Measurements from ENCODE around the gene CNBD2.
A peak's percentile ranks its signal among the peaks of the same experiment; 100 is the strongest.

CNBD2 gene

DNA sequence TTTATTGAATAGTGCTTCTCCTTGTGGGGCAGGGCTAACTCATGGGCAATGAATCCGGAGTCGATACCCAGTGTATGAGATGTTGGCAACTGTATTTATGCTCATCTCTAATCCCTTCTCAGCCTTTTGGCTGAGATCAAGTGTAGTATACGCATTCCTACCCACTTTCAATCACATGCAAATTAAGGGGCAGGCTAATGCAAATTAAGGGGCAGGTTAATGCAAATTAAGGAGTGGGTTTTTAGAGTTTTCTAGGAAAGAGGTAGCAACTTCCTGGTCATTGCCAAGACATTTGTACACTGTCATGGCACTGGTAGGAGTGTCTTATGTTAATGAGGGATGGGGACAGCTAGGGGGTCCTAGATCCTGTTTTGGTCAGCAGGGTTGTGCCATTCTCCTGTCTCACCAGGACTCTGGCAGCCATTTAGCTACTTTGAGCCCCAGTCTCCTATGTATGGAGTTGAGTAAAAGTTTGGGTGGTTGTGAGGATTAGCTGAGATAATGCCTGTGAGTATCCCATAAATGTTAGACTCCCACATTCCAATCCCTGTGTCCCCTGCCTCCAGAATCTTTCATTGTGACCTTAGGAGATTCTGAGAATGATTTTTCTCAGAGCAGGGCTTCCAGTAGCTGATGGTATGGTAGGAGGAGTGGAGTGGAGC lies at the start of gene CNBD2:
Gene CNBD2, plus strand, starts transcription at position 612 of the 662 bp plus-strand sequence. CDS start 173 bp downstream, outside the sequence.
- TF ChIP-seq Cebpa-rat (IDR thresholded peaks at IDR 0.05): no peak
- no peak within 1 kb of the TSS for H3K27ac ChIP-seq
- H3K4me1 ChIP-seq: no peaks in the 10 kb centered on the region
- H3K9me3 ChIP-seq (replicated peaks in 1 of 11): peaks cover 0 to 7% (median 0%) of the 10 kb centered on the region in 11 experiments; a peak in 4 of 22 replicates
- H3K27me3 ChIP-seq: no peaks in the 10 kb centered on the region
- no peak within 1 kb of the TSS for H3K4me2 ChIP-seq
- no peak within 1 kb of the TSS for H3K9ac ChIP-seq
- no peak within 1 kb of the TSS for H3K4me3 ChIP-seq
- H3K36me3 ChIP-seq: no peaks in the 10 kb centered on the region
- H4K20me1 ChIP-seq: no peaks in the 10 kb centered on the region

DNA sequence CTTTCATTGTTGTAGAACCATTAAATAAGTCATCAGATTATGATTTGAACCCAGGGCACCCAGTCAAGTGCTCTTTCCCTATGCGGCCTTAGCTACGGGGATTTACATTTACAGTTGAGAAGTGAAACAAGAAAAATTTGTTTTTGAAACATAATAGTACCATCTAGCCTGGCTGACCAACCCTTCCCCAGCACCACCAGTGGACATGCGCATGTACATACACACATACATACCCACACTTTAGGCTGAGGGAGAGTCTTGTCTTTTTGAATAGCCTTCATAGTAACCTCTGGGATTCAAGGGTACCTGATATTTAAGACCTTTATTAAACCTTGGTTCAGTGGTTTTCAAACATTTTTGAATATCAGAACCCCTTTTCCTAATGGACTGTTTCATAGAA lies 47.9 kb upstream of the CNBD2 start:
- Histone ChIP-seq H3K4me3 (no peak overlapping the region), H3K9me3 (replicated peaks in 1 of 11) (no peaks in the 10 kb centered on the region), H3K27me3 (no peaks in the 10 kb centered on the region), H3K4me1 (peaks cover 0 to 3% (median 0%) of the 10 kb centered on the region in 10 experiments; a peak in 1 of 20 replicates), H3K27ac (no peak overlapping the region), H3K9ac (no peak overlapping the region), H3K36me3 (peaks cover 73 to 95% (median 86%) of the 10 kb centered on the region in 11 experiments), H4K20me1 (peaks cover 0 to 11% (median 0%) of the 10 kb centered on the region in 11 experiments; a peak in 3 of 22 replicates), H3K4me2 (no peak overlapping the region)
- no peak for TF ChIP-seq Cebpa-rat (IDR thresholded peaks at IDR 0.05)

DNA sequence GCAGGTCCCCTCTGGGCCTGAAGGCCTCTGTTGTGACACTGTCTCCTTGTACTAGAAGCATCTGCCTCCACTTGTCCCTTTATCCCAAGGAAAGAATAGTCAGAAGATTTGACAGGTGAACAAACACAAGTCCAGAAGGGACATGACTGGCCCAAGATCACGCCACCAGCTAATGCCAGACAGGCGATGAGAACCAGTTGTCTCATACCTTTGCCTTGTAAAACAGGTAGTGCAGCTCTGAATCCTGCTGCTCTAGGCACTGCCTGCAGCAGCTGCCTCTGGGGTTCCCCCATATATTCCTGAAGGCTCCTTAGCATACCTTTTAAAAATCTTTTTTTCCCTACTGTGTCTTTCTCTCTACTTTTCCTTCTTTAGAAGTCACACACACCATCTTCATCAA lies 39.1 kb upstream of the CNBD2 start:
- H3K27me3 ChIP-seq: no peaks in the 10 kb centered on the region
- H3K4me1 ChIP-seq: no peaks in the 10 kb centered on the region
- peaks cover 0 to 6% (median 0%) of the 10 kb centered on the region in 11 experiments; a peak in 2 of 22 replicates for H4K20me1 ChIP-seq
- no peak overlapping the region for H3K4me2 ChIP-seq
- no peaks in the 10 kb centered on the region for H3K9me3 ChIP-seq (replicated peaks in 1 of 11)
- no peak overlapping the region for H3K4me3 ChIP-seq
- H3K36me3 ChIP-seq: peaks cover 72 to 95% (median 87%) of the 10 kb centered on the region in 11 experiments
- no peak overlapping the region for H3K27ac ChIP-seq
- TF ChIP-seq Cebpa-rat (IDR thresholded peaks at IDR 0.05): no peak
- no peak overlapping the region for H3K9ac ChIP-seq

DNA sequence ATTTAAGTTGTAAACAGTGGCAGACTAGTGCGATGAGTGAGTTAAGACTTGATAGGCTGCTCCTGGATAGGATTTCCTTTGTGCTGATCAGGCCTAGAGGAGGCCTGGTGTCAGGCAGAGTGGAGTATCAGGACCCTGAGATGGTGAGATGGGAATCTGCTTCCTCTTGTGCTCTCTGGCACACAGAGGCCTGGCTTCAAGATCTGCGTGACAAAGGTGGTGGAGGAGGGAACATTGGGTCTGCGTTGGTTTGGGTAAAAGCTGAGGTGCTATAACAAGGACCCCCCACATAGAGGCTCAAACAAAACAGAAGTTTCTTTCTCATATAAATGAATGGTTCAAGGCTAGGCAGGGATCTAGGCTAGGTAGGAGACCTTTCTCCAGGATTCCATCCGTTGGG lies 34.3 kb upstream of the CNBD2 start:
- no peak overlapping the region for H3K27ac ChIP-seq
- no peak for TF ChIP-seq Cebpa-rat (IDR thresholded peaks at IDR 0.05)
- no peak overlapping the region for H3K9ac ChIP-seq
- no peaks in the 10 kb centered on the region for H3K9me3 ChIP-seq (replicated peaks in 1 of 11)
- no peaks in the 10 kb centered on the region for H3K4me1 ChIP-seq
- H4K20me1 ChIP-seq: peaks cover 0 to 17% (median 0%) of the 10 kb centered on the region in 11 experiments; a peak in 5 of 22 replicates
- H3K27me3 ChIP-seq: no peaks in the 10 kb centered on the region
- H3K4me2 ChIP-seq: no peak overlapping the region
- H3K36me3 ChIP-seq: peaks cover 89 to 100% (median 96%) of the 10 kb centered on the region in 11 experiments
- no peak overlapping the region for H3K4me3 ChIP-seq

DNA sequence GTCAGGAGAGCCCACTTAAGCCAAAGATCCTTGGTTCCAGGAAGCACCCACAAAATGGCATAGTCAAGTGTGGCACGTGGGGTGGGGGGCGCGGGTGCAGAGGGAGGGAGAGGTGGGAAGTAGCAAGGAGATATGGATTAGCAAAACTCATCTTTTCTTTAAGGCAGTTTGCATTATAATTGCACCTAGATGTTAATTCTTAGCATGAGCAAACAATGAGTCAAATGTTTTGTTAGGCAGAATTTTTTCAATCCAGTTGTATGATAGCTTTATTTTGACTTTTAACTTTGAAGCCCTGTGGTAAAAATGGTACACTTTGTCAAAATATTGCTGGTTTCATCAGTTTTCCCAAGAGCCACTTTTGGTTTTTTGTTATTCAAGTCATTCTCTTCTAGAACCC lies 29.1 kb upstream of the CNBD2 start:
- TF ChIP-seq Cebpa-rat (IDR thresholded peaks at IDR 0.05): no peak
- peaks cover 81 to 100% (median 97%) of the 10 kb centered on the region in 11 experiments for H3K36me3 ChIP-seq
- H3K4me2 ChIP-seq: no peak overlapping the region

DNA sequence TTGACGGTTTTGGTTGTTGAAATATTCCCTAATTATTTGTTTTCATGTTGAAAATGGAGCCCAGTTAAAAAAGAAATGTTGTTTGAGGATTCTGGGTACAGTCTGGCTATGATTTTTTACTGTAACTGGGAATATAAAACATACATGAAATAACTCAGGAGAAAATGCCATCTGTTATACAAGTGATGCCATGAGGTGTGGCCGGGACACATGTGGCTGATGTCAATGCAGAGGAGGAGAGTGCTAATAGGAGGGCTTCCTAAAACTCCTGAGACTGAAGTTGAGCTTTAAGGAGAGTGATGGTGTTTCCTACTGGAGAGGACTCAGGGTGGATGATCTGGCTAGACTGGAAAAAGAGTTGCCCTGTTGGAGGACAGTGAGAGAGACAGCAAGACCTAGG lies 26.8 kb upstream of the CNBD2 start:
- Histone ChIP-seq H3K9me3 (replicated peaks in 1 of 11) (no peaks in the 10 kb centered on the region), H3K4me1 (peaks cover 0 to 11% (median 0%) of the 10 kb centered on the region in 10 experiments; a peak in 1 of 20 replicates), H3K27me3 (no peaks in the 10 kb centered on the region), H3K27ac (peak overlapping the region in 1 of 11 experiments; percentile 27; a peak in 1 of 22 replicates), H4K20me1 (peaks cover 0 to 24% (median 0%) of the 10 kb centered on the region in 11 experiments; a peak in 8 of 22 replicates), H3K9ac (peak overlapping the region in 2 of 11 experiments; percentile 3 to 28; a peak in 1 of 22 replicates), H3K4me3 (no peak overlapping the region), H3K4me2 (no peak overlapping the region), H3K36me3 (peaks cover 79 to 100% (median 93%) of the 10 kb centered on the region in 11 experiments)
- TF ChIP-seq Cebpa-rat (IDR thresholded peaks at IDR 0.05): no peak

More for the DNA sequence above, 29.1 kb upstream of the CNBD2 start:
- Histone ChIP-seq H3K27ac (no peak overlapping the region), H3K9me3 (replicated peaks in 1 of 11) (no peaks in the 10 kb centered on the region), H3K9ac (0 out of 22 replicates have a peak overlapping the region, but pooled peaks of 1 of the 11 experiments have one; percentile 0), H3K4me3 (no peak overlapping the region), H3K27me3 (no peaks in the 10 kb centered on the region), H4K20me1 (peaks cover 0 to 29% (median 4%) of the 10 kb centered on the region in 11 experiments; a peak in 8 of 22 replicates), H3K4me1 (peaks cover 0 to 11% (median 0%) of the 10 kb centered on the region in 10 experiments; a peak in 1 of 20 replicates)

DNA sequence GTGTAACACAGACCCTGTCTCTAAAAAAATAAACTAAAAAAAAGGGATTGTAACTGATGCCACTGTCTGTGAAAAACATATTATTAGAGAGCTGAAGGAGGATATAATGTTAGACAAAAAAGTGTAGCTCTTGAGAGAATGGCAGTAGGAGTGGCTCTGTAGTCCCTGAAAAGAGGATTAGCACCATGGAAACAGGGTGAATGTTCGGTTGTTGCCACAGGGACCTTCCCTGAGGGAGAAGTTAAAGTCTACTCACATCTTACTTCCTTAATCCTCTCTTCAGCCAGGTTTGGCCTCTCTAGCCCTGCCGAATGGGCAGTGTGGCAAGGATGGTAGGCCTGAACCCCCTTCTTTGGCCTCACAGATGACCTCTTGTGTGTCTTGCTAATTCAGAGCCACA lies 26.1 kb upstream of the CNBD2 start:
- Histone ChIP-seq H3K27me3 (no peaks in the 10 kb centered on the region), H3K4me3 (no peak overlapping the region), H3K36me3 (peaks cover 79 to 100% (median 93%) of the 10 kb centered on the region in 11 experiments), H3K4me2 (no peak overlapping the region), H3K9me3 (replicated peaks in 1 of 11) (no peaks in the 10 kb centered on the region), H3K27ac (peak overlapping the region in 1 of 11 experiments; percentile 27; a peak in 1 of 22 replicates), H4K20me1 (peaks cover 0 to 27% (median 0%) of the 10 kb centered on the region in 11 experiments; a peak in 8 of 22 replicates), H3K9ac (0 out of 22 replicates have a peak overlapping the region, but pooled peaks of 2 of the 11 experiments have one; percentile 3 to 28), H3K4me1 (peaks cover 0 to 11% (median 0%) of the 10 kb centered on the region in 10 experiments; a peak in 1 of 20 replicates)
- no peak for TF ChIP-seq Cebpa-rat (IDR thresholded peaks at IDR 0.05)

DNA sequence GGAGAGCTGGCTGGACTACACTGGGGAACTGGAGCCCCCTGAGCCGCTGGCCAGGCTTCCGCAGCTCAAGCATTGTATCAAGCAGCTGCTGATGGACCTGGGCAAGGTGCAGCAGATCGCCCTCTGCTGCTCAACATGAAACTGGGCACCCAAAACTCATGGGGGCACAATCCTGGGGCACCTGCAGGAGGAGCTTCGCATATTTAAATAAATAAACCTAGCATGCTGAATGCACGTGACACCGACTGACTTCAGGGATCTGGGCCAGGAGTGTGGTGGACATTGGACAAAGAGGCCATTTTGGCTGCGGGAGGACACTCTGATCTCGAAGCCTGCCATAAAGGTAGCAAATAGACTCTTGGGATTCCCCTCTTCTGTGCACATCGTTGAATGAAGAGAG lies 20.9 kb upstream of the CNBD2 start:
- H3K4me2 ChIP-seq: no peak overlapping the region
- H3K36me3 ChIP-seq: peaks cover 58 to 100% (median 83%) of the 10 kb centered on the region in 11 experiments

DNA sequence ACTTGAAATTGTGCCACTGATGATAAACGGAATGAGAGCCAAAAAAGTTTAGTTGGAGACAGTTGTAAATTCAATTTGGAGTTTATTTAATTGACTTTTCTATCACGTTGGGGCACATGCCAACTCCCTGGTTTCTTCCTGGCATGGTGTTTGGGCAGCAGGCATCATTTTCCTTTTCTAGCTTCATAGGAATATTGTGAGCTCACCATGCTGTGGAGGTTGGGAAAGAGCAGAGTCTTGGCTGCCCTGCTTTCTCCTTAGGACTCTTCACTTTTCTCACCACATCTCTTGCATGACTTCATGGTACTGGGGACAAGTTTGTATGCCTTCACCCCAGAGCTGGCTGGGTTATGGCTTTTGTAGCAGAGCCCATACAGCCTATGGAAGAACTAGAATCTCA lies 20.5 kb upstream of the CNBD2 start:
- H3K27ac ChIP-seq: no peak overlapping the region
- H3K27me3 ChIP-seq: no peaks in the 10 kb centered on the region
- no peak overlapping the region for H3K4me3 ChIP-seq
- no peak overlapping the region for H3K9ac ChIP-seq
- peaks cover 57 to 100% (median 81%) of the 10 kb centered on the region in 11 experiments for H3K36me3 ChIP-seq
- H3K4me2 ChIP-seq: no peak overlapping the region
- TF ChIP-seq Cebpa-rat (IDR thresholded peaks at IDR 0.05): no peak
- H3K9me3 ChIP-seq (replicated peaks in 1 of 11): no peaks in the 10 kb centered on the region
- peaks cover 10 to 15% (median 13%) of the 10 kb centered on the region in 10 experiments for H3K4me1 ChIP-seq
- H4K20me1 ChIP-seq: peaks cover 11 to 48% (median 21%) of the 10 kb centered on the region in 11 experiments; a peak in 20 of 22 replicates

More for the DNA sequence above, 20.9 kb upstream of the CNBD2 start:
- H4K20me1 ChIP-seq: peaks cover 7 to 43% (median 17%) of the 10 kb centered on the region in 11 experiments; a peak in 19 of 22 replicates
- no peak overlapping the region for H3K27ac ChIP-seq
- no peak overlapping the region for H3K4me3 ChIP-seq
- H3K9ac ChIP-seq: no peak overlapping the region
- H3K4me1 ChIP-seq: peaks cover 5 to 11% (median 9%) of the 10 kb centered on the region in 10 experiments
- no peaks in the 10 kb centered on the region for H3K27me3 ChIP-seq
- no peaks in the 10 kb centered on the region for H3K9me3 ChIP-seq (replicated peaks in 1 of 11)
- no peak for TF ChIP-seq Cebpa-rat (IDR thresholded peaks at IDR 0.05)

Measured in BLaER1 treated with 17β-estradiol and CSF1 and Interleukin-3, amounts not matched to agents 10 nM and 100 nM (cell line).